ENCODE results near the gene B3GNT8. TPM values are rescaled to one million over a fixed set of nuclear protein-coding genes. Genes with fewer than 3 reads are reported as not detected.

The B3GNT8 gene
- total and polyA plus RNA-seq, 2 experiments from 2014 or later, result 2.3 to 5.0 TPM

DNA sequence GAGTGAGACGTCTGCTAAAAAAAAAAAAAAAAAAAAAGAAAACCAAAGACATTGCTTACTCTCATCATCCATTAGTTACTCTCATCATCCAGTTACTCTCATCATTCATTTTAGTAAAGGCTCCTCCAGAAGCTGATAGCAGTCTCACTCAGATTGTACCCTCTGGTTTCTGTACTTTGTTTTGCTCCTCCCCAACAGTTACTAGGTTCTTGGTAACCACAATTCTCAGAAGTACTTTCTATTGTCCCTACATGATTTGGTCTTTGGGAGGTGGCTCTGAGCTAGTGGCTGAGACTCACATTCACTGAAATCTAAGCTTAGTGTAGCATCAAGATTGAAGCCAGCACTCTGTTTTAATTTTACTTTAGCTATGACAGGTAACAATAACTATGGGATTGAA, 30.1 kb upstream of the B3GNT8 start:
- in situ Hi-C loops (cut with MboI), result loop anchor here (5.0 kb wide), 1 partner anchor 105 kb away; no protein-coding TSS in a partner anchor
- H3K36me3 ChIP-seq (ENCODE audit: low read depth), result no peaks in the 10 kb centered on the region
- TF ChIP-seq EZH2 (IDR thresholded peaks at IDR 0.05; ENCODE audit: insufficient read depth, poor library complexity, severe bottlenecking), result no peak
- no peak for TF ChIP-seq EZH2phosphoT487 (IDR thresholded peaks at IDR 0.05; ENCODE audit: insufficient read depth, low read depth)
- H3K79me2 ChIP-seq (ENCODE audit: insufficient read depth), result no peaks in the 10 kb centered on the region
- 0 out of 2 replicates have a peak, but pooled peaks cover 6% of the 10 kb centered on the region for H3F3A ChIP-seq (ENCODE audit: insufficient read depth)
- no peak overlapping the region for H3K27ac ChIP-seq
- H4K20me1 ChIP-seq (ENCODE audit: insufficient read depth), result no peaks in the 10 kb centered on the region
- DNase-seq, result no peak
- no peak overlapping the region for H3K4me3 ChIP-seq
- no peak overlapping the region for H3K4me2 ChIP-seq (ENCODE audit: unreplicated experiment)
- H3K9ac ChIP-seq, result no peak overlapping the region
- peaks cover 36% of the 10 kb centered on the region; the same call in 1 of the 2 replicates for H3K27me3 ChIP-seq (replicated peaks; ENCODE audit: insufficient read depth)
- no peaks in the 10 kb centered on the region for H3K9me3 ChIP-seq (ENCODE audit: low read depth)
- no peak overlapping the region for H2AFZ ChIP-seq
- H3K9me2 ChIP-seq (ENCODE audit: insufficient read depth), result no peaks in the 10 kb centered on the region
- H3K4me1 ChIP-seq (ENCODE audit: insufficient read depth), result peaks cover 12% of the 10 kb centered on the region
- WGBS, 2 experiments (ENCODE audit: low coverage in 1 of 2, low lambda C conversion rate in 2 of 2, missing lambda C conversion rate in 2 of 2), result 0 to 8% methylated on average over 1 of the region's 1 CpG

DNA sequence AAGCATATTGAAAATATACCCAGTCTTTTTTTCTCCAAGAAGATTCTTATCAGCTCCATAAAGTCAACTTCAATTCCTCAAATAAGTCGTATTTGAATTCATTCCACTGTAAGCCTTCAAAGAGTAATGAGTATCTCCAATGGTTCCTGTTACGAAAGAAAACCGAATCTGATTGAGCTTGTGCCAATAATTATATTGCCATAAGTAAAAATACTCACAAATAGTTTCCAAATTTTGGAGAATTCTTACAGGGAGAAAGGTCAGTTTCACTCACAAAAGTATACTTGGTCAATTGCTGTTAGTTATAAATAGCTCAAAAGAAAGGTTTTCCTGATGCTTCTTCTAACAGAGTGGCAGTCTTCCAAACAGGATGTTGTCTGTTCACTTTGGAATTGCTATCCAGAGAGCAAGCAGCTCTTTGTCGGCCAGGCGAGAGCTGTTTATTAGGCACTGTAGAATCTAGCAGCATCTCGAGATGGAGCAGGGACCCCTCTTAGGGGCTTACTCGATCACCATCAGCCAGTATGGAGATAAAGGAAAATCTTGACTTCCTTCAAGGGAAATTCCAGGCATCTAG, 29.3 kb upstream of the B3GNT8 start:
- Histone ChIP-seq H2AFZ (peak overlapping the region; percentile 40; the same call in 1 of the 2 replicates), H3K4me2 (ENCODE audit: unreplicated experiment) (peak overlapping the region; percentile 29), H3K9ac (no peak overlapping the region), H3K27ac (no peak overlapping the region), H3K27me3 (replicated peaks; ENCODE audit: insufficient read depth) (peaks cover 30% of the 10 kb centered on the region; the same call in 1 of the 2 replicates), H4K20me1 (ENCODE audit: insufficient read depth) (no peaks in the 10 kb centered on the region), H3K4me1 (ENCODE audit: insufficient read depth) (peaks cover 12% of the 10 kb centered on the region), H3K9me3 (ENCODE audit: low read depth) (no peaks in the 10 kb centered on the region), H3F3A (ENCODE audit: insufficient read depth) (0 out of 2 replicates have a peak, but pooled peaks cover 6% of the 10 kb centered on the region), H3K79me2 (ENCODE audit: insufficient read depth) (no peaks in the 10 kb centered on the region), H3K9me2 (ENCODE audit: insufficient read depth) (no peaks in the 10 kb centered on the region), H3K4me3 (0 out of 2 replicates have a peak overlapping the region, but pooled peaks have one; percentile 4), H3K36me3 (ENCODE audit: low read depth) (no peaks in the 10 kb centered on the region)
- DNase-seq, result peak; percentile 86
- in situ Hi-C loops (cut with MboI), result loop anchor here (5.0 kb wide), 1 partner anchor 106 kb away; no protein-coding TSS in a partner anchor
- 20 to 27% methylated on average over 7 of the region's 7 CpGs for WGBS, 2 experiments (ENCODE audit: low coverage in 1 of 2, low lambda C conversion rate in 2 of 2, missing lambda C conversion rate in 2 of 2)
- TF ChIP-seq EZH2 (IDR thresholded peaks at IDR 0.05; ENCODE audit: insufficient read depth, poor library complexity, severe bottlenecking) (no peak), EZH2phosphoT487 (IDR thresholded peaks at IDR 0.05; ENCODE audit: insufficient read depth, low read depth) (no peak)

DNA sequence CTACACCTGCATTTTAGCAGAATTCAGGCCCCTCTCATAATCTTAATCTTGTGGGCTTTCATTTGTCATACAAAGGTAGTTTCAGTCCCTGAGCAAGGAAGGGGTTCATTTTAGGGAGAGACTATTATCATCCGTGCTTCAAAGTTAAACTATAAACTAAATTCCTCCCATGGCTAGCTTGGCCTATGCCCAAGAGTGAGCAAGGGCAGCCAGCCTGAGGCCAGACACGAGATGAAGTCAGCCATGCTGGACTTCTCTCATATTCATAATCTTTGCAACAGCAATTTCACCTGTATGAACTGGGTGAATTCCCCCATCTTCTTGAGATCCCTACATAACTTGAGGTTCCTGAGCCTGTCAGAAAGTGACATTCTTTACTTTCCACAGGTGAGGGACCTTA, 28.8 kb upstream of the B3GNT8 start:
- Histone ChIP-seq H3K9me2 (ENCODE audit: insufficient read depth) (no peaks in the 10 kb centered on the region), H3K4me2 (ENCODE audit: unreplicated experiment) (no peak overlapping the region), H3K79me2 (ENCODE audit: insufficient read depth) (no peaks in the 10 kb centered on the region), H3K4me3 (0 out of 2 replicates have a peak overlapping the region, but pooled peaks have one; percentile 4), H3K27me3 (replicated peaks; ENCODE audit: insufficient read depth) (peaks cover 27% of the 10 kb centered on the region; the same call in 1 of the 2 replicates), H3K9me3 (ENCODE audit: low read depth) (no peaks in the 10 kb centered on the region), H3K27ac (no peak overlapping the region), H4K20me1 (ENCODE audit: insufficient read depth) (no peaks in the 10 kb centered on the region), H3K4me1 (ENCODE audit: insufficient read depth) (peaks cover 12% of the 10 kb centered on the region), H2AFZ (no peak overlapping the region), H3F3A (ENCODE audit: insufficient read depth) (0 out of 2 replicates have a peak, but pooled peaks cover 6% of the 10 kb centered on the region), H3K36me3 (ENCODE audit: low read depth) (no peaks in the 10 kb centered on the region), H3K9ac (no peak overlapping the region)
- 26 to 30% methylated on average over 2 of the region's 2 CpGs for WGBS, 2 experiments (ENCODE audit: low coverage in 1 of 2, low lambda C conversion rate in 2 of 2, missing lambda C conversion rate in 2 of 2)
- TF ChIP-seq EZH2phosphoT487 (IDR thresholded peaks at IDR 0.05; ENCODE audit: insufficient read depth, low read depth) (no peak), EZH2 (IDR thresholded peaks at IDR 0.05; ENCODE audit: insufficient read depth, poor library complexity, severe bottlenecking) (no peak)
- DNase-seq, result peak; percentile 24
- in situ Hi-C loops (cut with MboI), result loop anchor here (5.0 kb wide), 1 partner anchor 106 kb away; no protein-coding TSS in a partner anchor

DNA sequence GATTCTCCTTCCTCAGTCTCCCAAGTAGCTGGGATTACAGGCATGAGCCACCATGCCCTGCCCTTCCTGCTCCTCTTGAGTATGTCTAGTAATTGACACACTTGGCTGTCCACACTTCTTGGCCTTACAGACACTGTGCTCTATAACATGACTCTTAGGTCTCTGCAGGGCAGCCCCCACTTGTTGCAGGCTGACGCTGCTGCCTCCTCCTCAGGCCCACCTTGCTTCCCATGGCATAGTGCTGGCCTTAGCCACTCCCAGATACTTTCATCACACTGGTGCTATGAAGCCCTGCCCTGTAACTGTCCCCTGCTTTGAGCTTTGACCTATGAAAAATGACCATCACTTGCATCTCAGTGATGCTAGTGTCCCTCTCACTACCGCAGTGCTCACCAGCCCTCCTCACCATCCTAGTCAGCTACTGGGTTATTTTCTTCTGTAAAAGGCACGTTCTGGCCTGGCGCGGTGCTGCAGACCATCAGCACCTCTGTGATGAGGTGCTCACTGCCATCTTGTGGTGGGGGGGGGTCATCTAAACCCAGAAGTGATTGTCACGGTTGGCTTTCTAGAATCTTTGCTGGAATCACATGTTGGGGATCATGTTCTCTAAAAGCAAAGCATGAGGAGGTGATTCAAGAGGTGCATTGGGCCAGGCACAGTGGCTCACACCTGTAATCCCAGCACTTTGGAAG, 25.6 kb upstream of the B3GNT8 start:
- Histone ChIP-seq H2AFZ (no peak overlapping the region), H3K4me1 (ENCODE audit: insufficient read depth) (peaks cover 12% of the 10 kb centered on the region), H3K9me2 (ENCODE audit: insufficient read depth) (no peaks in the 10 kb centered on the region), H3F3A (ENCODE audit: insufficient read depth) (0 out of 2 replicates have a peak, but pooled peaks cover 6% of the 10 kb centered on the region), H3K27ac (no peak overlapping the region), H3K9ac (no peak overlapping the region), H3K36me3 (ENCODE audit: low read depth) (no peaks in the 10 kb centered on the region), H4K20me1 (ENCODE audit: insufficient read depth) (no peaks in the 10 kb centered on the region), H3K27me3 (replicated peaks; ENCODE audit: insufficient read depth) (peaks cover 19% of the 10 kb centered on the region; the same call in 1 of the 2 replicates), H3K4me3 (no peak overlapping the region), H3K79me2 (ENCODE audit: insufficient read depth) (no peaks in the 10 kb centered on the region), H3K9me3 (ENCODE audit: low read depth) (no peaks in the 10 kb centered on the region), H3K4me2 (ENCODE audit: unreplicated experiment) (no peak overlapping the region)
- no peak for DNase-seq
- TF ChIP-seq EZH2 (IDR thresholded peaks at IDR 0.05; ENCODE audit: insufficient read depth, poor library complexity, severe bottlenecking) (no peak), EZH2phosphoT487 (IDR thresholded peaks at IDR 0.05; ENCODE audit: insufficient read depth, low read depth) (no peak)
- in situ Hi-C loops (cut with MboI), result no loop called here
- WGBS, 2 experiments (ENCODE audit: low coverage in 1 of 2, low lambda C conversion rate in 2 of 2, missing lambda C conversion rate in 2 of 2), result 46 to 49% methylated on average over 6 of the region's 6 CpGs
